ENCODE measurements around the gene EOMES. TPM values are rescaled to one million over a fixed set of nuclear protein-coding genes. Genes with fewer than 3 reads are reported as not detected.

Gene EOMES
- total and polyA plus RNA-seq, 2 experiments from 2014 or later = 0.10 TPM

GRCh38 chr3:27737091-27737490, 15.0 kb upstream of the EOMES start:
- no peak for TF ChIP-seq POLR2AphosphoS5 (IDR thresholded peaks at IDR 0.05; ENCODE audit: low read depth)
- Histone ChIP-seq H3K4me3 (no peak overlapping the region), H3K9me2 (ENCODE audit: insufficient read depth) (no peaks in the 10 kb centered on the region), H3K27ac (ENCODE audit: low read depth) (no peak overlapping the region), H3K79me2 (replicated peaks; ENCODE audit: insufficient read depth) (no peaks in the 10 kb centered on the region), H4K20me1 (replicated peaks; ENCODE audit: insufficient read depth) (peaks cover 12% of the 10 kb centered on the region; the same call in 1 of the 2 replicates), H3F3A (replicated peaks; ENCODE audit: low read depth) (no peaks in the 10 kb centered on the region), H2AFZ (no peak overlapping the region), H3K36me3 (ENCODE audit: insufficient read depth) (no peaks in the 10 kb centered on the region), H3K4me1 (ENCODE audit: insufficient read depth) (peaks cover 3% of the 10 kb centered on the region; the same call in 1 of the 2 replicates), H3K4me2 (no peak overlapping the region), H3K27me3 (ENCODE audit: insufficient read depth) (peaks cover 32% of the 10 kb centered on the region)
- Mint-ChIP-seq H3K27ac (no peak overlapping the region), H3K4me1 (no peaks in the 10 kb centered on the region; the same call in 2 of the 3 replicates), H3K9me3 (no peaks in the 10 kb centered on the region), H3K27me3 (ENCODE audit: insufficient read depth, low read depth, poor library complexity) (peaks cover 20% of the 10 kb centered on the region), H3K4me3 (no peak overlapping the region), H3K36me3 (ENCODE audit: low read depth) (no peaks in the 10 kb centered on the region)
- DNase-seq (ENCODE audit: low spot score) (no peak), ATAC-seq (no peak)

- ATAC-seq (peak; percentile 24), DNase-seq (ENCODE audit: low spot score) (peak; percentile 72)
- H3F3A ChIP-seq (replicated peaks; ENCODE audit: low read depth) = peaks cover 25% of the 10 kb centered on the region
- H3K27ac Mint-ChIP-seq = no peak overlapping the region
- no peaks in the 10 kb centered on the region; the same call in 2 of the 3 replicates for H3K9me3 Mint-ChIP-seq
- no peak overlapping the region for H3K27ac ChIP-seq (ENCODE audit: low read depth)
- no peaks in the 10 kb centered on the region for H3K79me2 ChIP-seq (replicated peaks; ENCODE audit: insufficient read depth)
- H3K4me1 ChIP-seq (ENCODE audit: insufficient read depth) = peaks cover 55% of the 10 kb centered on the region
- TF ChIP-seq CTCF (conservative IDR thresholded peaks at IDR 0.05; ENCODE audit: low read depth in 2 of 2) = 0 out of 4 replicates have a peak, but pooled peaks of 1 of the 2 experiments have one; percentile 1
- peak; percentile 69 for TF ChIP-seq NANOG (IDR thresholded peaks at IDR 0.05; ENCODE audit: borderline replicate concordance)
- peak; percentile 11; the same call in 1 of the 2 replicates for TF ChIP-seq ETS1 (IDR thresholded peaks at IDR 0.05)
- TF ChIP-seq ZNF462 (CRISPR knock-in tag; IDR thresholded peaks at IDR 0.05) = no peak
- peak; percentile 68 for TF ChIP-seq EZH2 (IDR thresholded peaks at IDR 0.05; ENCODE audit: low read depth, unreplicated experiment)
- peak overlapping the region; percentile 67 for H3K4me3 Mint-ChIP-seq
- peak overlapping the region; percentile 54 for H3K4me3 ChIP-seq
- no peak overlapping the region for H2AFZ ChIP-seq
- peaks cover 23% of the 10 kb centered on the region for H4K20me1 ChIP-seq (replicated peaks; ENCODE audit: insufficient read depth)
- H3K36me3 Mint-ChIP-seq (ENCODE audit: low read depth) = no peaks in the 10 kb centered on the region; the same call in 2 of the 3 replicates
- H3K36me3 ChIP-seq (ENCODE audit: insufficient read depth) = no peaks in the 10 kb centered on the region
- H3K4me2 ChIP-seq = peak overlapping the region; percentile 80
- H3K4me1 Mint-ChIP-seq = peaks cover 57% of the 10 kb centered on the region
- H3K27me3 ChIP-seq (ENCODE audit: insufficient read depth) = peaks cover 92% of the 10 kb centered on the region
- H3K9me2 ChIP-seq (ENCODE audit: insufficient read depth) = no peaks in the 10 kb centered on the region
- H3K27me3 Mint-ChIP-seq (ENCODE audit: insufficient read depth, low read depth, poor library complexity) = peaks cover 77% of the 10 kb centered on the region
Observed at GRCh38 chr3:27730774-27731659, 8.9 kb upstream of the EOMES start.
